Spleen (tissue), 7 donors: ENCODE data around the gene PTPRN2.

ENCODE experiments used
- CTCF ChIP-seq, 11 experiments: fragments of 200-600 bp in 7 of 11; fragments of 450-650 bp in 4 of 11; sonication (generic) in 4 of 11; IDR thresholded peaks in 8 of 11; conservative IDR thresholded peaks in 3 of 11; 1 replicate in 7 of 11; 2 replicates in 4 of 11; pipeline versions ENCODE4 v1.4.0 to v1.8.0; 2016 to 2021; ENCODE audit warnings: antibody characterized with exemption in 11 of 11, inconsistent platforms in 4 of 11, mild to moderate bottlenecking in 1 of 11
- POLR2A ChIP-seq, 3 donors: fragments of 450-650 bp; IDR thresholded peaks; one replicate each; pipeline ENCODE4 v1.5.1; 2017; ENCODE audit warnings: antibody characterized with exemption in 3 of 3, mild to moderate bottlenecking in 1 of 3
- donor health status: DM: no; HTN: no; CAD: no; lungs with moderate emphysema.
- donor health status: DM: no; HTN: no; CAD: no.
- donor health status: DM: no; HTN: no; CAD: no.

GRCh38 chr7:157620616-157621015 is 967.0 kb downstream of the PTPRN2 start:
- TF ChIP-seq POLR2A (IDR thresholded peaks at IDR 0.05) (no peak), CTCF (IDR thresholded peaks at IDR 0.05 in 8 of 11, conservative IDR thresholded peaks at IDR 0.05 in 3 of 11) (no peak)
